K562 (cell line): ENCODE data around the gene LUZP1. TPM values are rescaled to one million over a fixed set of nuclear protein-coding genes. Genes with fewer than 3 reads are reported as not detected.

Source experiments
- CEBPZ ChIP-seq: fragments of 150-350 bp; IDR thresholded peaks from 2 replicates; pipeline ENCODE4 v1.6.1; 2014; ENCODE audit warnings: low read depth, mild to moderate bottlenecking, low read length, borderline replicate concordance
- CTCF ChIP-seq, 3 experiments: IDR thresholded peaks in 2 of 3; conservative IDR thresholded peaks in 1 of 3; 2 replicates each; pipeline ENCODE4 v1.5.1; 2011 to 2012; ENCODE audit warnings: low read length in 3 of 3, mild to moderate bottlenecking in 3 of 3, control low read depth in 2 of 3, improper control_type of control experiment in 1 of 3, inconsistent platforms in 1 of 3, low read depth in 1 of 3, mixed read lengths in 1 of 3, moderate library complexity in 1 of 3; ENCODE audit not compliant: insufficient read depth in 2 of 3
- KLF16 ChIP-seq: IDR thresholded peaks from 2 replicates; pipeline ENCODE4 v1.6.1; 2016; ENCODE audit warnings: antibody characterized with exemption
- REST ChIP-seq, 2 experiments: fragments of 450-650 bp; formaldehyde crosslinking in 1 of 2; IDR thresholded peaks; 2 replicates each; pipeline versions ENCODE4 v1.4.0 to v1.6.1; 2014 to 2020; ENCODE audit warnings: mild to moderate bottlenecking in 2 of 2, borderline replicate concordance in 1 of 2, low read depth in 1 of 2
- TRIM24 ChIP-seq, 2 experiments: fragments of 450-650 bp; IDR thresholded peaks; 2 replicates each; pipeline ENCODE4 v1.6.1; 2016
- ZNF384 ChIP-seq: IDR thresholded peaks from 2 replicates; pipeline ENCODE4 v1.6.1; 2012; ENCODE audit warnings: low read depth, low read length, improper control_type of control experiment
- polyA plus RNA-seq, 8 experiments: library from polyadenylated mRNA; depleted of rRNA in 4 of 8; stranded (reverse) in 5 of 8; unstranded in 3 of 8; fragments of >200 nt; fragmentation: Nextera tagmentation in 2 of 8; fragmentation: Illumina TruSeq in 1 of 8; extraction: Ambion mirVana in 2 of 8; extraction: Trizol in 1 of 8; gene quantifications; 2 replicates each; pipeline versions ENCODE4 v1.2.1 to v1.2.3, GENCODE V29; 2011 to 2014; ENCODE audit warnings: inconsistent platforms in 1 of 8, missing spikeins in 1 of 8
- total RNA-seq, 7 experiments: library from RNA; depleted of rRNA in 6 of 7; stranded (reverse); fragments of >200 nt in 6 of 7; fragmentation: Illumina TruSeq in 2 of 7; extraction: Trizol in 2 of 7; gene quantifications; 2 replicates each; pipeline versions ENCODE4 v1.2.1 to v1.2.3, GENCODE V29; 2011 to 2021; ENCODE audit warnings: low replicate concordance in 1 of 7

LUZP1 gene
- total and polyA plus RNA-seq, 9 of the 15 experiments (the other 6 are each of a cell fraction or from before 2014, with no cell fraction given) = 6.5 to 19.1 (median 12.4) TPM

- TF ChIP-seq REST (IDR thresholded peaks at IDR 0.05; ENCODE audit: borderline replicate concordance) (peak; percentile 81), REST (CRISPR knock-in tag; IDR thresholded peaks at IDR 0.05; ENCODE audit: low read depth) (no peak), ZNF384 (peak; percentile 89), TRIM24 (IDR thresholded peaks at IDR 0.05) (peak; percentile 60 to 70), KLF16 (peak; percentile 60; the same call in 1 of the 2 replicates), CEBPZ (no peak), CTCF (IDR thresholded peaks at IDR 0.05 in 2 of 3, conservative IDR thresholded peaks at IDR 0.05 in 1 of 3; ENCODE audit: insufficient read depth in 2 of 3, low read depth in 1 of 3, low read length in 3 of 3) (no peak)
Measured at GRCh38 chr1:23191199-23191598, 22.5 kb upstream of the LUZP1 start (continued).
